Renal cortical epithelial cell (primary cell): ENCODE data around the gene ASTL. TPM values are rescaled to one million over a fixed set of nuclear protein-coding genes. Genes with fewer than 3 reads are reported as not detected.
"Not testable (repeated sequence)": the region's sequence is repeated elsewhere in the genome, so short reads cannot be mapped to it uniquely, and the experiment has no call there.

Experiments used
- DNase-seq: peaks from one replicate; pipeline ENCODE4 v3.0.0-alpha.2; 2011; ENCODE audit warnings: low read depth
- total RNA-seq: library from RNA; depleted of rRNA; stranded (reverse); fragments of >200 nt; gene quantifications from 2 replicates; pipeline ENCODE4 v1.2.3, GENCODE V29; 2014

ASTL gene
- total RNA-seq, 1 donor from 2014 or later = not detected

DNA sequence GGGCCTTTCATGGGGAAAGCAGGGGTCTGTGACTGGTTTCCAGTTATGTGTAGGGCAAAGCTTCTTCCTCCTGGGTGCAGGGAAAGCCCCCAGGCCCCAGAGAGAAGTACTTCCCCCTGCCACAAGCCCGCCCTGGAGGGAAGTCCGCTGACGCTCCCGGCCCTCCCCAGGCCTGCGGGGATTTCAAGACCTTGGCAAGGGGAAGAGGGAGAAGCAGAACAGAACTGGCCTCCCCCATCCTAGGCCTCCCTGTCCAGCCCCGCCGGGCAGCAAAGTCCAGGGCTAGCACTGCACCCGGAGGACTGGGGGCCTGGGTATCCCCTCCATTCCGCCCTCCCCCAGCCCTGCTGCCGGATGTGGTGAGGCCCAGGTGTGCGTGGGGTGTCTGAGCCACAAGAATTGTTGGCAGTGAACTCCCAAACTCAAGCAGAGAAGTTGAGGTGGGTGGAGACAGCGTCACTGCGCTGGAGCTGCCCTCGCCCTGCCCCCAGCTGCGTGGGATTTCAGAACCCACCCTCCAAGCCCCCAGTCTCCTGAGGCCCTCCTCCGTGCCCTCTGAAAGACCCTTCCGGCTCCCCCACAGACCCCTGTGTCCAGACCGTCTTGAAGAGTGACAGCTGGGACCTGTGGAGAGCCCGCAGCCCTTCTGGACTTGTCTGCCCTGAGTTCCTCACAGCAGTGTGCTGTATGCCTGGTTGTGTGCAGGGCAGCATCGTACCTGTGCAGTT, 8.0 kb upstream of the ASTL start:
- DNase-seq = no peak

DNA sequence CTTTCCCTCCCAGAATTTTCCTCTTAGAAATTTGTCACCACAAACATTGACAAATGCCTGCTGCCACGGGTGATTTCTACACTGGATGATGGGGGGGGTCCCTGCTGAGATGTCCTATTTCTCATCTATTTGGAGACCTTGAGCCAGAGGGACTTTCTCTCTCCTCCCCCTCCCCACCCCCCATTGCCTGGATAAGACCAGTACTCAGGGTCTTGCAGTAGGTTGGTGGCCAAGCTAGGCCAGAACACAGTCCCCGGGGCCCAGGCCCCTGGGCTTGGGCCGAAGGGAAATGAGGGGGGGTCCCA, 7.5 kb upstream of the ASTL start:
- no peak for DNase-seq

DNA sequence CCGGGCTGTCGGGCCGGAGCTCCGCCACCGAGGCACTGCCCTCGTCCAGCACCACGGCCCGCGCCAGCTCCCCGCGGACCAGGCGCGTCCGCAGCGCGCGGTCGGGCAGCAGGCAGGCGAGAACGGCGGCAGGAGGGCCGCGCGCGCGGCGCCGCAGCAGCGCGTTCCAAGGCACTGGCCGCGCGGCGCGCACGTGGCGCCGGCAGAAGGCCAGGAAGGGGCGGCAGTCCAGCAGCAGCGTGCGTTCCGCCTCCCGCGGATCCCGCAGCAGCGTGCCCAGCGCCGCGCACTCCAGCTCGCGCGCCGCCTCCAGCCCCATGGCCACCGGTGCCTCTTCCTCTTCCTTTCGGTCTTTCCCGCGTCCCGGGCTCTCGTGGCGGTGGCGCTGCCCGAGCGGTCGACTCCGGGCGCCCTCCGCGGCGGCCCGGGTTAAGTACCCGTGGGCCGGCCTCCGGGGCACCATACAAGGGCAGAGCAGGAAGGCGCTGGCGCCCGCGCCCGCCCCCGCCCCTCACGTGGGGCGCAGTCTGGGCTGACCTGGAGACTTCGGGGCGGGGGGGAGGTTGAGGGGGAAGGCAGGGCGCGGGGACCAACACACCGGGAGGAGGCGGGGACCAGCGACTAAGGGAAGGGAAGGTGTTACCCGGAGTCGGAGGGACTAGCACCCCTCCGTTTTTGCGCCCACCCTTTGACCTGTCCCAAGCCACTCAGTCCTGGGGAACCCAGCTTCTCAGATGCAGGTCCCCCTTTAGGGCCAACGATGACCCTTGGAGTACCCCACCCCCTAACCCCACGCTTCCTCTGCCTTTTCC, 6.9 kb upstream of the ASTL start, which contains the start of gene DUSP2:
Gene DUSP2 (minus strand): TSS at position 405 of the 812 bp plus-strand sequence. CDS start 86 bp downstream, at position 319.
- no peak for DNase-seq

DNA sequence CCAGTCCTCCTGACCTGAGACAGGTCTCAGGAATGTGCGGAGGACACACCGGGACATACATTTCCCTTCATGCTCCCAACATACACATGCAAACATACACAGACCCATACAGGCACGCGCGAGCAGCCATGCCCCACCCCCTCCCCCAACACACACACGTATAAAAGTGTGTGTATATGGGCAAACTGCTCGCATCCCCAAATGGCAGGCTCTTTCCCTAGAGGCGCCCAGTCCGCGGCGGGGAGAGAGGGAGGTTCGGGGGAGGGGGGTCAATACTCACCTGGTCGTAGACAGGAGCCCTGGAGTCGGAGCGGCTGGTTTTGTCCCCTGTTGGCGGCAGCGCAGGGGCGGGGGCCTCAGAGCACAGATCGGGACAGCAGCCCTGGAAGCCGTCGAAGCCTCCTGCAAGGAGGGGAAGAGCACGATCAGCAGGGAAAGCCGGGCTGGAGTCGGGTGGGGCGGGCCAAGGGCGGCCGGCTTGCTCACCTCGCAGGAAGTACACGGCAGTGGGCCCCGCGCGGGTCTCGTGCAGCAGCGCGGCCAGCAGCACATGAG, 6.3 kb upstream of the ASTL start:
- DNase-seq = no peak

DNA sequence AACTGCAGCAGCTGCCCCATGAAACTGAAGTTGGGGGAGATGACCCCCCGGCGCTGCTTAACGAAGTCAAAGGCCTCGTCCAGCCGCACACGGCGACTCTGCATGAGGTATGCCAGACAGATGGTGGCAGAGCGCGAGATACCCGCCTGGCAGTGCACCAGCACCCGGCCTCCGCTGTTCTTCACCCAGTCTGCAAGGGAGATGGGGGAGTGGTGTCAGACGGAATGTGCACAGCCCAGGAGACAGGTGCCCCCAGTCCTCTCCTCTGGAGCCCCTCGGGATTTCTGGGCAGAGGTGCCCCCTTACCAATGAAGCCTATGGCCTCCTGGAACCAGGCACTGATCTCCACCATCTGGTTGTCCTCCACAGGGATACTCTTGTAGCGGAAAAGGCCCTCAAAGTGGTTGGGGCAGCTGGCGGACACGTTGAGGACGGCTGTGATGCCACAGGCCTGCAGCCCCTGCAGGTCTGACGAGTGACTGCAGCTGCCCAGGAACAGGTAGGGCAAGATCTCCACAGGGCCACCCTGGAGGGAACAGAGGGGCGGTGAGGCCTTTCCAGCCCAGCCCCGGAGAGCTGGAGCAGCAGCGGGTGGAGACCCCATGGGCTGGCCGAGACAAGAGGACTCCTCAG, 5.7 kb upstream of the ASTL start:
- DNase-seq = no peak

DNA sequence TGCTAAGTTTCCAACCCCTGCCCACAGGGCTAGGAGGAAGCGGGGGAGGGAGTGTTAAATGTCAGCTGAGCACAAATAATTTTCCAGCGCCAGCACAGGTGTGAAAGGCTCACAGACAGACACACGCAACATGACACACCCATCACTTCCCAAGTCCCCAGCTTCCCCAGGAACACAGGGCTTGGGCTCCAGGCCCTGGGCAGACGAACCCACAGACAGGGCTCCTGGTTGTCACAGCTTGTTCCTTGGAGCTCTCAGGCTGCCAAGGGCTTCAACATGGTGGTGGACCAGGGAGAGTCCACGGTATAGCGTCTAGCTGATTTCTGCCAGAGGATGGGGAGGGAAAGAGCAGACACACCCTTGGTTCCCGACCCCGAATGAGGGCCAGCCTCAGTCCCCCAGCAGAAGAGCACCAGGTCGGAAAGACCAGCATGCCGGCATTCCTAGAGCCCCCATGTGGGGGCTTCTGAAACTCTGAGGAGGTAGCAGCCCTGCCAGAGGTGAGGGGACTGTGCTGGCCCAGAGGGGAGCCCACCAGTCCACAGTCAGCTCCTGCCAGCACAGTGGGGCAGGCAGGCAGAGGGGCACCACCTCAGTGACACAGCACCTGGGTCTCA, 5.0 kb upstream of the ASTL start:
- no peak for DNase-seq

DNA sequence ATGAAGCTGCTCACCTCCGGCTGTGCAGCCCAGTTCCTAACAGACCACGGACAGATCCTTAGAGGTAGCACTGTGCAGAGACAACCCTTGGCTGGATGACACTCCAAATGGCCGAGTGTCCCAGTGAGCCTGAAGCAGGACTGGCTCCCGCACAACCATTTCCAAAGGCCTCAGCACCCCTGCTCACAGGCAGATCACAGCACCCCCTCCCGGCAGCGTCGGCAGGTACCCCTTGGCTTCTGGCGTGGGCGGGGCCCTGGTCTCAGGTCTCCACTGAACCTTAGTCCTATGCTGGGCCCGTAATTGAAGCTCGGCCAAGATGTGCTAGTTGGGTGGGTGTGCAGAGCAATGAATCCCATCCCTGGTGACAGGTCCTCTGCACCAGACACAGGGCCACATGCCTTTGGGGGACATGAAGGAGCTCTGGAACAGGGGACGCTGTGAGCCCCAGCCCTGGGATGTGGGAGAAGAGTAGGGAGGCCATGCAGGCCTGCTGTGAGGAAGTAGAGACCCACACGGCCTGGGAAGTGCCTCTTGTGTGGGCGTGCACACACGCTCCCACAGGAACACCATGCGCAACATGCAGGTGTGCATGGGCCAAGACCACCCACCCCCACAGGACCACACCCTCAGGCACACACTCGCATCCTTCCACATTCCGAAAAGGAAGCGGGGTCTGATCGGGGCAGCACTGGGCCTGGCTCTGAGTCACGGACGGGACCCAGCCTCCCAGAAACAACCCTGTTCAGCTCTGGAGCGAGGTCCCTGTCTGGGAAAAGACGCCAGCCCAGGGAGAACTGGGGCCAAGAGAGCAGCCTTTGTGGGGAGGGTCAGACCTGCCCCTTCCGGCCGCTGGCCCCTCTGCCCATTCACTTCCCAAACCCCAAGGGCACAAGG, 4.2 kb upstream of the ASTL start:
- no peak for DNase-seq

DNA sequence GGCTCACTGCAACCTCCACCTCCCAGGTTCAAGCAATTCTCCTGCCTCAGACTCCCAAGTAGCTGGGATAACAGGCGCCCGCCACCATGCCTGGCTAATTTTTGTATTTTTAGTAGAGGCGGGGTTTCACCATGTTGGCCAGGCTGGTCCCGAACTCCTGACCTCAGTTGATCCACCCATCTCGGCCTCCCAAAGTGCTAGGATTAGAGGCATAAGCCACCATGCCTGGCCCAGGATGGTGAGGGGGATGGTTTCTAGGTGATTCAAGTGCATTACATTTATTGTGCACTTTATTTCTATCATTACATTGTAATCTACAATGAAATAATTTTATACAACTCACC, 3.3 kb upstream of the ASTL start:
- not testable (repeated sequence) for DNase-seq

DNA sequence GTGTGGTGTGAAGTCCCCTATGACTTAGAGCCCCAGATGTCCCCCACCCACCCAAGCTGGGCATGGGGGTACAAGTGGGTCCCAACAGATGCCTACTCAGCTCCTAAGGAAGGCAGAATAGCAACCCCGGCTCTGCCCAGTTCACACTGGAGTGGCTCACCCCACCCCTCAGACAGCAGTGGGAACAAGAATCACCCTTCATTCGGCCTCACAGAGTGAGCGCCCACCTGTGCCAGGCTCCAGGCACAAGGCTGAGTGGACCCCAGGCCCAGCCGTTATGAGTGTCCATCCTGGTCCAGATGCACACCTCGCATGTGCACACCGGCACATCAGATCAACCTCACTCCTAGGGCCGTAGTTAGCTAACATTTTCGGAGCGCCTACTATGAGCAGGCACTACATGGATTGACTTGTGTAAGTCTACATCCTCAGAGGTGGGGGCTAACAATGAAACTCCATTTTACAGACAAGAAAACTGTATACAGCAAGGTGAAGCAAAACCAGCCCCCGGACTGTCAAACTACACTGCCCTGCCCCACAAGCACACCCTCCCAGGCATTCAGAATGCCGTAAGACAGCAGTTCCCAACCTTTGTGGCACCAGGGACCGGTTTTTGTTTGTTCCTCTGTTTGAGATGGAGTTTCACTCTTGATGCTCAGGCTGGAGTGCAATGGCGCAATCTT, 2.8 kb upstream of the ASTL start:
- DNase-seq = no peak

DNA sequence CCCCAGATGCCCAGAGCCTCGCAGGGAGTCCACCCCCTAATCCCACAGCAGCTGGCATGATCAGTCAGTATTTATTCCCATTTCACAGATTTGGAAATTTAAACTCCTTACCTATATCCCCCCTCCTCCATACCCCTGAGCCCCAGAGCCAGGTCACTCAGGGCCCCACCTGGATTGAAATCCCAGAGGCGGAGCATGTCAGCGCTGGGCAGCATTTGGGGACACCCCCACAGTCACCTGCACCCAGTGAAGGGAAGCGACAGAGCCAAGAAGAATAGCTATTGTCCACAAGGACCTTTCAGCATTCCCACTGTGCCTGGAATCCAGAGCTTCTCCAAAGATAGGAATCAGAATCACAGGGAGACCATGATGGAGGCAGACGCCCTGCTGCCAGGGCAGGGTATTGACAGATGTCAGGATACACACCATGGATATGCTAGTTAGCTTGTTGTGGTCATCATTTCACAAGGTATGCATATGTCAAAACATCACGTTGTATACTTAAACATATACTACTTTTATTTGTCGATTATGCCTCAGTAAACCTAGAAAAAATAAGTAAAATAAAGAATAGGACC, 968 bp upstream of the ASTL start:
- no peak for DNase-seq

DNA sequence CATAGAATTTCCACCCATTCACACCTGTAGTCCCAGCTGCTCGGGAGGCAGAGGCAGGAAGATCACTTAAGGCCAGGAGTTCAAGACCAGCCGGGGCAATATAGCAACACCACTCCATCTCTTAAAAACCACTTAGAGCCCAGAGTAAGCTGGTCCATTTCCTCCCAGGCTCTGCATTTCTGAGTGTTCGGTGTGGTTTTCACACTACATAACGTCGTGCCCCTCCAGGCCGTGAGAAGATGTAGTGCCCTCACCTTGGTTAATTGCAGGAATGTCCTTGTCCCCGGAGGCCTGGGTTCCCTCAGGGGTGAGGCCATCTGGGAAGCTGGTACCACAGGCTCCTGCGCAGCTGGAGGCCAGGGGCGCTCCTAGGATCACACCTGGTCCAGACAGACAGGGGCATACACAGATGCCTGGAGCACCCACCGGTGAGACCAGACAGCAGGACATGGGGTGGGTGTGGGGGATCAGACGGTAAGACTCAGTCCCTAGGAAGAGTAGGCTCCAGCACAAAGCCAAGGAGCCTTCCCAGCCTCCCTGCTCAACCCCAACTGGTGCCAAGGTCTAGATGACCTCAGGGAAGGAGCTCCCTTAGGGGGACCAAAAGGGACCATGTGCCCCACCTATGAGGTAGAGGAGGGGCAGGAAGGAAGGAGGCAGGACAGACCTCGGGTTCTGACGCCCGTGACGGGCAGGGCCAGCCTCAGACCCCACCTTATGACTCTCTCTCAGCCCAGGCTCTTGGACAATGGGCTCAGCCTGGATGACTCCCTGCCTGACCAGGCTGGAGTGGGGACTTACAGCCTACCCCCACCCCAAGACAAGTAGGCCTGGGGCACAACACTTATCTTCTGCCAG, 752 bp downstream of the ASTL start:
- no peak for DNase-seq

DNA sequence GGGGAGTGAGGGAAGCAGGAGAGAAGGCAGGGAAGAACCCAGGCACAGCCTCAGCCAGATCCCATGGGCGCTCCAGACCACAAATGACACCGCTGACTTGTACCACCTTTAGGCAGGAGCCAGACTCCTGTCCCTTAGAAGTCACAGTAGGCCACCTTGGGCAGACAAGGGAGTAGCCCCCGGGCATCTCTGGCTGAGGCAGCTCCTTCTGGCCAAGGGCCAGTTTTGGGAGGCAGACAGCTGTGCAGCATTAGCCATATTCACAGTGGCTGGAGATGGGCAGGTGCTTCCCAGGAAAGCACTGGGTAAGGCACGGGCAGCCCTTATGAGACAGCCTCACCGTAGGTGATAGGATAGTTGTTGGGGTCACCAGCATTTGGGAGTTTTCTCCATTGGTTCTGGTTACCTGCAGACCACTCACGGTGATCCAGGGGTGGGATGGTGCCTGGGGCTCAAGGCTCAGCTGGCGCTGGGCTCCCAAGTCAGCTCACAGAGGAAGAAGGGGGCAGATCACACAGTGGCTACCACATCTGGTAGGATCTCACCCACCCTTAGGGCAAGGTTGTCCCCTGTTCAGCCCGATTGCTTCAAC, 2.1 kb downstream of the ASTL start:
- DNase-seq = no peak

DNA sequence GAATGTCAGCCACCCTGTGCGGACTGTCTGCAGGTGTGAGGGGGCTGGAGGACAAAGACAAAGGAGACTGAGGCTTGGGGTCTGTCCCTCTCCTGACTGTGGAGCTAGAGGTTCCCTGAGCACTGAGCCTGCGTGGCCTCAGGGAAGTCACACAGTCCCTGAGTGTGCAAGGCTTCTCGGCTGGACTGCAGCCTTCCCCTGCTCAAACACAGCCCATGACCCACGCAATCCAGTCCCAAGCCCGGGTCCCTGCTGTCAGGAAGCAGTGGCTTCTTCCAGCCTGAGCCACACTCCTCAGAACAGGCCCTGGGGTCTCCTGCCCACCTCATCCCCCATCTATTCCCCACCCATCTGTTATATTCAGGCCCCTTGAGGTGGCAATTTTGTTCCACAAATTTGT, 2.7 kb downstream of the ASTL start:
- DNase-seq = no peak

DNA sequence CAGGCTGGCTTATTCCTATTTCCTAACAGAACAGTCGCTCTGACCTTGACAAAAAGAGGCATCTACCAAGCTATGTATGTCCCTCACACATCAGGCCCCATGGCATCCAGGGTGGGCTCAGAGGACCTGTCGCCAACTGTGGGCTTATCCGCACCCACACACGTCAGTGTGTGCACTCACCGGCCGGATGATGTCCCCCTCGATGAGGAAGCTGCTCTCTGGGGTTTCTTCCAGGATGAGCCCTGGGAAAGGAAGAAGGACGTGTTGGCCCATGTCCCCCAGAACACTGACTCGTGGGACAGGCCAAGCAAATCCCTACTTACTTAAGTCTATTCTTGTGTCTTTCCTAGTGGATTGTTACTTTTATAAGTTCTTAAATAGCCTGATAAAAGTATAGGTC, 3.1 kb downstream of the ASTL start:
- DNase-seq = no peak

DNA sequence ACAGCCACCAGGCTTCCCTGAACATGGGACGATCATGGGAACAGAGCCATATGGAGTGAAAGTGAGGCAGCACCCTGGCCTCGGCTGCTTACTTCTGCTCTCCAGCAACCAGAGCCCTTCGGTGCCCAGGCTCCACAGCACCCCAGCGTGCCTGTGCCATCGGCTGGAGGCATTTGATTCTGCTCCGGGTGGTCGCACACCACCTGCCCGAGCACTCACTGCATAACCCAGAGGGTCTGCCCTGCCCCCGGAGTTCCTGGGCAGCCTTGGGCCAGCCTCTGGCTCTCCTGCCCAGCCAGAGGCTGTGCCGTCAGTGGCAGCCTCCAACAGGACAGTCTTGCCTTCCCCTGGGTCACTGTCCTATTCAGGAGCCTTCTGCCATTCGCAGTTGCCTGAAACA, 3.9 kb downstream of the ASTL start:
- DNase-seq = no peak

DNA sequence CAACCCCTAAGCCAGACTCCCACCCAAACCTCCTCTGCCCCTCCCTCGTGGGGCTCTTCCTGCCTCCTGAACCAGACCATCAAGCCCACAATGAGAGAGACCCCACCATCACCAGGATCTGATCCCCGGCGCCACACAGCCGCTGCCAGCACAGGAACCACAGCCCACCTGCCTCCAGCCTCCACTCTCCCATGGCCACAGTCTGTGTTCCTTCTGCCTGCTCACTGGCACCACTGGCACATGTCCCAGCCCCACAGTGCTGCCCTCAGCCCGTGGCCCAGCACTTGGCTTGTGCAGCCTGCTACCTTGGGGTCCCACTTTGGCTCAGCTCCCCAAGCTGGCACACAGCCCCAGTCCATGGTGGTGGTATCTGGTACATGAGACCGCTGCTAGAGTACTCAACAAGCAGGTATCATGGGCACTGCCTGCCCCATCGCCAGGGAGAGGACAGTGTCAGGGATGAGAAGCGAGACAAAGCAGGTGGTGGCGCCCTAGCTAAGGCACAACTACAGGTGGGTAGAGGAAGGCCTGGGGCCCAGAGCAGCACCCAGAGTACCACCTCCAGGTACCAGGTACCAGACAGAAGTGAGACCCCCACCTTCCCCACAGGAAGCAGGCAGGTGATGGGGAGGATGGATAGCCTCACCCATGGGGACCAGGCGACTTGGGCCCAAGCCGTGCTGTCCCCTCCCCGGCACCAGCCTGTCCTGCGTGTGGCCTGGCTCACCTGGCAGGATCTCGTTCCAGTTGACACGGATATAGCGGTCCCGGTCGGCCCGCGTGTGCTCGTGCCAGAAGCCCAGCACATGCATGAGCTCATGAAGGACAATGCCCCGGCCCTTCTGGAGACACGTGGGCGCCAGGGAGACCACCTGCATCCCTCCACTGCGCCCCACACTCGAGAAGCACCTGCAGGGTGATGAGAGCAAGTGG, 6.2 kb downstream of the ASTL start:
- DNase-seq = no peak

DNA sequence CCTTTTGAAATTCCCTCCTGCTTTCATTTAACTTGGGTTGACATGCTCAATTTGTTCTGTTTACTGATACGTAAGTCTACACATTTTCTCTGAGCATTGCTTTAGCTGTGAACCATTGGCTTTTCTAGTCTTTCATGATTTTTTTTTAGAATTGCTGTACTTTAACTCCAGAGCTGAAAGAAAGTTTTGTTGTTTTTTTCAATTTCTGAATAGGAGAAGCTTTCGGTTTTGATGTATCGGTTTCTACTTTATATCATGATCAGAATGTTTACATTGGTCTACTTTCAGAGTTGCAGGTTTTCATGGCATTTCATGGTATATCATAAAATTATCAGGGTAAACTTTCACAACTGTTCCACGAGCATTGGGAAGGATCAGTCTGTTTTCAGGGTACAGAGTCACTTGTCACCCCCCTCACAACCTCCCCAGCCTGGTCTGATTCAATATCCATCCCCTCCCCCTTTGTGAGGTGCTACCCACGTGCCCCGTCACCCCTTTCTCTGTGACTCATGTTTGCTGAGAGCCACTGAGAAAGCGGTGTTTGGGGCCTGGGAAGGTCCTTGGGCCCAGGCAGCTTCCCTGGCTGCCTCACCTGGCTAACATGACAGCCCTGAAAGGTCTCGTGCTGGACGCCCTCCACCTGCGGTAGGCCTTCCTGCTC, 7.0 kb downstream of the ASTL start:
- DNase-seq = no peak
